ENCODE results near the gene B3GALNT1.

B3GALNT1 gene

GRCh38 chr3:161069511-161070251 lies 35.5 kb downstream of the B3GALNT1 start:
- peak; percentile 13 for DNase-seq (ENCODE audit: insufficient read length, low spot score)
- no peak for TF ChIP-seq POLR2A (IDR thresholded peaks at IDR 0.05; ENCODE audit: low read depth, low read length)
- peak; percentile 23; the same call in 1 of the 2 replicates for TF ChIP-seq POLR2AphosphoS5 (IDR thresholded peaks at IDR 0.05; ENCODE audit: low read depth, low read length)
- TF ChIP-seq SPI1 (IDR thresholded peaks at IDR 0.05; ENCODE audit: low read depth, low read length), result peak; percentile 93
- peak; percentile 47; the same call in 1 of the 2 replicates for TF ChIP-seq POU2F2 (IDR thresholded peaks at IDR 0.05; ENCODE audit: low read depth, low read length)
- peak; percentile 67 for TF ChIP-seq PAX5 (IDR thresholded peaks at IDR 0.05; ENCODE audit: insufficient read depth, low read length, severe bottlenecking)
- TF ChIP-seq TAF1 (IDR thresholded peaks at IDR 0.05; ENCODE audit: low read depth, low read length), result no peak
- peak; percentile 98 for FAIRE-seq

DNA sequence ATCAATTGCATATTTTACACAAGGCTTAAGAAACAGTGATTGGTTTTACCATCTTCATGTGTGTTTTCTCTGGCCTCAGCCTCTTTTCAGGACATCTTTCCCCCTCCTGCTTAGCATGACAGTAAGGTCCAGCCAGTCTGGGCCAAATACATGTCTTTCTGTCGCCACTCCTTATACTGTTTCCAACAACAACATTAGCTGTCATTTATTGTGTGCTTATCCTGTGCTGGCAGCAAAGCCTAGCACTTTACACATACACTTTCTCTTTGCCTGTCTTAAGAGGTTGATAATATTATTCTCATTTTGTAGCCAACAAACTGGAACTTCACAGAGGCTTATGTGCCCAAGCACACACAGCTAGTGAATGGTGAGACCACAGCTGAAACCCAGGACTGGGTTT lies 37.8 kb downstream of the B3GALNT1 start:
- DNase-seq (ENCODE audit: insufficient read length, low spot score) (no peak), FAIRE-seq (peak; percentile 88)
- TF ChIP-seq TAF1 (IDR thresholded peaks at IDR 0.05; ENCODE audit: low read depth, low read length) (no peak), POLR2A (IDR thresholded peaks at IDR 0.05; ENCODE audit: low read depth, low read length) (no peak), POLR2AphosphoS5 (IDR thresholded peaks at IDR 0.05; ENCODE audit: low read depth, low read length) (no peak), POU2F2 (IDR thresholded peaks at IDR 0.05; ENCODE audit: low read depth, low read length) (no peak), SPI1 (IDR thresholded peaks at IDR 0.05; ENCODE audit: low read depth, low read length) (no peak), PAX5 (IDR thresholded peaks at IDR 0.05; ENCODE audit: insufficient read depth, low read length, severe bottlenecking) (no peak)

- no peak for TF ChIP-seq PAX5 (IDR thresholded peaks at IDR 0.05; ENCODE audit: insufficient read depth, low read length, severe bottlenecking)
- no peak for TF ChIP-seq POLR2A (IDR thresholded peaks at IDR 0.05; ENCODE audit: low read depth, low read length)
- no peak for TF ChIP-seq POLR2AphosphoS5 (IDR thresholded peaks at IDR 0.05; ENCODE audit: low read depth, low read length)
- no peak for TF ChIP-seq TAF1 (IDR thresholded peaks at IDR 0.05; ENCODE audit: low read depth, low read length)
- no peak for TF ChIP-seq SPI1 (IDR thresholded peaks at IDR 0.05; ENCODE audit: low read depth, low read length)
- TF ChIP-seq POU2F2 (IDR thresholded peaks at IDR 0.05; ENCODE audit: low read depth, low read length), result no peak
- DNase-seq (ENCODE audit: insufficient read length, low spot score) (no peak), FAIRE-seq (peak; percentile 55)
These were observed 38.2 kb downstream of the B3GALNT1 start for GRCh38 chr3:161066930-161067329.

DNA sequence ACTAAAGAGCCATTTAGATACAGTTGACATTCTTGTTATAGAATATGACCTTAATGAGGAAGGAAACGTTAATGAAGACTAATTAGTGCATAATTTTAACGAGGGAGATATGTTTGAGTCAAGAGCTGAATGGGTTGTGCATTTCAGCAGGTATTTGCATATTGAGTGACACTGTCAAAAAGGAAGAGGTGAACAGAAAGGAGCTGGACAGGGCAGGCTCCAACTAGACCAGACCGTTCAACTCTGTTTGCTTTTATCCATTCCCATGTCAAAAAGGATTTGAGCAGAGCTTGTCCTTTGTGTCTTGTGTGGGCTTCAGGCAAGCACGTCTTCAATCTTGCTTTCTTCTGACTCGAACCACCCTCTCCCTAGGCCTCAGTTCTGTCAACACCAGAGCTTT lies 40.7 kb downstream of the B3GALNT1 start:
- DNase-seq (ENCODE audit: insufficient read length, low spot score) (no peak), FAIRE-seq (peak; percentile 55)
- peak; percentile 83; the same call in 1 of the 2 replicates for TF ChIP-seq POU2F2 (IDR thresholded peaks at IDR 0.05; ENCODE audit: low read depth, low read length)
- no peak for TF ChIP-seq TAF1 (IDR thresholded peaks at IDR 0.05; ENCODE audit: low read depth, low read length)
- TF ChIP-seq SPI1 (IDR thresholded peaks at IDR 0.05; ENCODE audit: low read depth, low read length), result no peak
- no peak for TF ChIP-seq POLR2A (IDR thresholded peaks at IDR 0.05; ENCODE audit: low read depth, low read length)
- TF ChIP-seq POLR2AphosphoS5 (IDR thresholded peaks at IDR 0.05; ENCODE audit: low read depth, low read length), result no peak
- TF ChIP-seq PAX5 (IDR thresholded peaks at IDR 0.05; ENCODE audit: insufficient read depth, low read length, severe bottlenecking), result no peak

DNA sequence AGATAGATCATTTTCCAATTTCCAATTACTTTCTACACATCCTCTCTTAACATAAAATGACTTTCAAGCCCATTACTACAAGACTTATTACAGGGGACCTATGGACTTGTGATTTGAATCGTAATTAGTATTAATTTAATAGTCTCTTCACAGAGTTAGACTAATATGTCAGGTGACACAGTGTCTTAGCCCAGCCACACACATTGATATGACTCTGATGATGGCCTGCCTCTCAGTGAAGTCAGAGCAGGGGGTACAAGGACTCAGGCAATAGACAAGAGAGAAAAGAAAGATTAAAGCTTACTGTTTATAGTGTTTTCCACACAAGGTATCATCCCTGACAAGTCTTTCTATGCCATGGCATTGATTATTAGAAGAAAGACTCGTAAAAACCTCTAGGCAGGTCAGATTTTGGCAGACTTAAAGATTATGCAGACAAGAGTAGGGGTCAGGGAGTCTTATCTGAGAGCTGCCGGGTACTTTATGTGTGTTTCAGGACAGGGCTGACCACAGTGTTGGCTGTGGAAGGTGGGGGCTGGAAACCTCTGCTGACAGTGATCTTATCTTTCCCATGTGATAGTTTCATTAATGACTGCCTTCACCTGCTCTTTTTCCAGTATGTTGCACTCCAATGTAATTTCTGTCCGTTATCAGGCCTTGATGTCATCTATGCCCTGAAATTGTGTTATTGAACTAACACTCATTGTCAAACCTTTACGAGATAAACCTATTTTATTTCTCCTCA lies 50.1 kb downstream of the B3GALNT1 start:
- TF ChIP-seq POU2F2 (IDR thresholded peaks at IDR 0.05; ENCODE audit: low read depth, low read length), result no peak
- TF ChIP-seq PAX5 (IDR thresholded peaks at IDR 0.05; ENCODE audit: insufficient read depth, low read length, severe bottlenecking), result no peak
- no peak for TF ChIP-seq POLR2A (IDR thresholded peaks at IDR 0.05; ENCODE audit: low read depth, low read length)
- no peak for TF ChIP-seq POLR2AphosphoS5 (IDR thresholded peaks at IDR 0.05; ENCODE audit: low read depth, low read length)
- no peak for TF ChIP-seq TAF1 (IDR thresholded peaks at IDR 0.05; ENCODE audit: low read depth, low read length)
- TF ChIP-seq SPI1 (IDR thresholded peaks at IDR 0.05; ENCODE audit: low read depth, low read length), result no peak
- DNase-seq (ENCODE audit: insufficient read length, low spot score) (no peak), FAIRE-seq (no peak)

DNA sequence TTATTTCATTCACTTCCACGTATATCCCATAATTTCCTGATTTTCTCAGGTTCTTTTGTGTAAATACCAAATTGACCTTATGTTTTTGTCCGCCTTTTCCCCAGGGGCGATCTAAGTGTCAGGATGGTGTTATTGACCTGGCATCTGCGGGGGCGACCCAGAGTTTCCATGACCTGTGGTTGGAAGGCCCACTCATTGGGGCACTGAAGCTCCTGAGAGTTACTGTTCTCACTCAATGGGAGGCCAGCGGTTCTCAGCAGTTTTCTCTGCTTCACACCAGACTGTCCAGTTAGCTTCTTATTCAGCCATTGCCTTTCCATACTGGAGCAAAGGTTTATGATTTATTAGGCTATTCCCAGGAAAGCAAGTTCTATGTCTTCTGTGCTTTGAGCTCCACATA lies 53.3 kb downstream of the B3GALNT1 start:
- TF ChIP-seq POU2F2 (IDR thresholded peaks at IDR 0.05; ENCODE audit: low read depth, low read length), result no peak
- TF ChIP-seq SPI1 (IDR thresholded peaks at IDR 0.05; ENCODE audit: low read depth, low read length), result no peak
- no peak for TF ChIP-seq POLR2A (IDR thresholded peaks at IDR 0.05; ENCODE audit: low read depth, low read length)
- no peak for TF ChIP-seq TAF1 (IDR thresholded peaks at IDR 0.05; ENCODE audit: low read depth, low read length)
- FAIRE-seq (no peak), DNase-seq (ENCODE audit: insufficient read length, low spot score) (no peak)

DNA sequence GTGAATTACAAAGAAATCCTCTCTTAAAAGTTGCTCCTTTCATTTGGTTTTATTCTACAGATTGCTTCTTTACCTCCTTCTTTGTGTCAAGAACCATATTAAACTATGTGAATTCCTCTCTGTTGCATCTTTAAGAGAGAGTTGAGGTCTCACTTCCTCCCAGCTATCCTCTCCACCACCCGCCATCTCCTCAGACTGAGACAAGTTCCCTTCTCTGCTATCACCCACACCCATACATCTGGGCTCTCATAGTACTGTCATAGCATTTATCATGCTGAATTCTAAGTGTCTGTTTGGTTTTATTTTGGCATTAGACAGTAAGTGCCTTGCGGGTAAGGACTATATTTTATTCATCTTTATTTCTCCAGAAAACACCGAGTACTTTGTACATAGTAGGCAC lies 54.2 kb downstream of the B3GALNT1 start:
- no peak for DNase-seq (ENCODE audit: insufficient read length, low spot score)
- FAIRE-seq, result peak; percentile 41
- TF ChIP-seq POU2F2 (IDR thresholded peaks at IDR 0.05; ENCODE audit: low read depth, low read length), result no peak
- TF ChIP-seq POLR2A (IDR thresholded peaks at IDR 0.05; ENCODE audit: low read depth, low read length), result no peak
- TF ChIP-seq PAX5 (IDR thresholded peaks at IDR 0.05; ENCODE audit: insufficient read depth, low read length, severe bottlenecking), result no peak
- peak; percentile 72 for TF ChIP-seq SPI1 (IDR thresholded peaks at IDR 0.05; ENCODE audit: low read depth, low read length)
- no peak for TF ChIP-seq POLR2AphosphoS5 (IDR thresholded peaks at IDR 0.05; ENCODE audit: low read depth, low read length)
- no peak for TF ChIP-seq TAF1 (IDR thresholded peaks at IDR 0.05; ENCODE audit: low read depth, low read length)

- TF ChIP-seq POLR2A (IDR thresholded peaks at IDR 0.05; ENCODE audit: low read depth, low read length) (no peak), SPI1 (IDR thresholded peaks at IDR 0.05; ENCODE audit: low read depth, low read length) (no peak), PAX5 (IDR thresholded peaks at IDR 0.05; ENCODE audit: insufficient read depth, low read length, severe bottlenecking) (no peak), TAF1 (IDR thresholded peaks at IDR 0.05; ENCODE audit: low read depth, low read length) (no peak), POLR2AphosphoS5 (IDR thresholded peaks at IDR 0.05; ENCODE audit: low read depth, low read length) (no peak), POU2F2 (IDR thresholded peaks at IDR 0.05; ENCODE audit: low read depth, low read length) (no peak)
- peak; percentile 50 for FAIRE-seq
- DNase-seq (ENCODE audit: insufficient read length, low spot score), result no peak
These were observed 55.4 kb downstream of the B3GALNT1 start for GRCh38 chr3:161049683-161050248.

All from GM12891 (cell line).